Duodenal mucosa (tissue), 2 donors: ENCODE data around the gene RSPH1.

Experiments used
- H3K27ac ChIP-seq: one replicate; pipeline ENCODE4 v1.7.0; 2013; ENCODE audit warnings: low read depth, low read length
- H3K27me3 ChIP-seq, 2 donors: one replicate each; pipeline ENCODE4 v1.7.0; 2013; ENCODE audit warnings: low read length in 2 of 2, control low read depth in 1 of 2; ENCODE audit not compliant: insufficient read depth in 2 of 2, control insufficient read depth in 1 of 2
- H3K36me3 ChIP-seq, 2 donors: one replicate each; pipeline ENCODE4 v1.7.0; 2013; ENCODE audit warnings: low read length in 2 of 2, control low read depth in 1 of 2; ENCODE audit not compliant: insufficient read depth in 2 of 2, control insufficient read depth in 1 of 2
- H3K4me1 ChIP-seq, 2 donors: one replicate each; pipeline ENCODE4 v1.7.0; 2013; ENCODE audit warnings: low read length in 2 of 2, control low read depth in 1 of 2; ENCODE audit not compliant: insufficient read depth in 2 of 2, control insufficient read depth in 1 of 2
- H3K4me3 ChIP-seq, 2 donors: one replicate each; pipeline ENCODE4 v1.7.0; 2013; ENCODE audit warnings: low read length in 2 of 2, low read depth in 1 of 2
- H3K9ac ChIP-seq, 2 donors: one replicate each; pipeline ENCODE4 v1.7.0; 2013; ENCODE audit warnings: low read length in 2 of 2, low read depth in 1 of 2
- H3K9me3 ChIP-seq, 2 donors: one replicate each; pipeline ENCODE4 v1.7.0; 2013; ENCODE audit warnings: low read length in 2 of 2, control low read depth in 1 of 2; ENCODE audit not compliant: control insufficient read depth in 1 of 2

RSPH1 gene

GRCh38 chr21:42523941-42524340 is 27.9 kb upstream of the RSPH1 start:
- H3K4me1 ChIP-seq: peaks cover 66 to 77% of the 10 kb centered on the region in 2 donors
- H3K36me3 ChIP-seq: peaks cover 36 to 43% of the 10 kb centered on the region in 2 donors
- H3K9me3 ChIP-seq: no peaks in the 10 kb centered on the region
- peak overlapping the region; percentile 20 for H3K27ac ChIP-seq
- peak overlapping the region; percentile 12 to 28 for H3K9ac ChIP-seq
- H3K4me3 ChIP-seq: peak overlapping the region; percentile 37 to 41
- H3K27me3 ChIP-seq: no peaks in the 10 kb centered on the region

DNA sequence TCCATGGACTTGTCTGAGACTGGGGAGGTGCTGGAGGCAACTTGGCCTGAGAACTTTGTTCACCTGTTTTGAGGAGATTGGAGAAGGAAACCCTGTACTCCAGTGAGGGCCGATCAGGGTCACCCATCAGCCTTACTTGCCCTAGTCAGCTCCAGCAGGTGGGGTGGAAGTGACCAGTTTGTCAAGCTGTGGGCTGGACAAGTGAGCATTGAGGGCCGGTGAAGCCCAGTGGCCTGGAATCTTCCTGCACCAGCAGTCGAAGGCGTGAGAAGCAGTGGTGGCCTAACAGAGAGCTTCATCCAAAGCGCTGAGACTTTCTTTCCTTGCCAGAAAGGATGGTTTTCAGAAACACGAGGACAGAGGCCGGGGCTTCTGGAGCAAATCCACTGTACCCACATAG is 27.2 kb upstream of the RSPH1 start:
- Histone ChIP-seq H3K9me3 (no peaks in the 10 kb centered on the region), H3K9ac (no peak overlapping the region), H3K36me3 (peaks cover 43 to 50% of the 10 kb centered on the region in 2 donors), H3K27me3 (no peaks in the 10 kb centered on the region), H3K4me3 (no peak overlapping the region), H3K27ac (no peak overlapping the region), H3K4me1 (peaks cover 64 to 82% of the 10 kb centered on the region in 2 donors)

DNA sequence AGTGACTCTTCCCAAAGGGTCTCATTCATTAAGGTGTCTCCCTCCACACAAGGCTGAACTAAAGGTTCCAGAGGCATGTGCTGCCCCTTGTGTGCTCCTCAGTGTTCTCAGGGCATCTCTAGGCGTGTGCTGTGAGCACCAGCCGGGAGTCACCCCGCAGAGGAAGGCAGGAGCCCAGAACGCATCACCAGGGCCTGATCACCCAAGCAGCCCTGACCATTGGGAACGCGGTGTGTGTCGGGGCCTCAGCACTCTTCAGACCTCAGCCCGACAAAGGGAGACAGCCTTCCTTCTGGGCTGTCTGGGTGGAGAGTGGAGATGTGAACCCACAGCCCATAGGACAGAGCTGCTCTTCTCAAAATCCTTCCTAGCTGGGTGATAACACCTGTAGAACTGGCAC is 26.7 kb upstream of the RSPH1 start:
- no peaks in the 10 kb centered on the region for H3K9me3 ChIP-seq
- no peak overlapping the region for H3K27ac ChIP-seq
- peaks cover 64 to 82% of the 10 kb centered on the region in 2 donors for H3K4me1 ChIP-seq
- H3K9ac ChIP-seq: no peak overlapping the region
- H3K4me3 ChIP-seq: no peak overlapping the region
- no peaks in the 10 kb centered on the region for H3K27me3 ChIP-seq
- peaks cover 46 to 53% of the 10 kb centered on the region in 2 donors for H3K36me3 ChIP-seq

DNA sequence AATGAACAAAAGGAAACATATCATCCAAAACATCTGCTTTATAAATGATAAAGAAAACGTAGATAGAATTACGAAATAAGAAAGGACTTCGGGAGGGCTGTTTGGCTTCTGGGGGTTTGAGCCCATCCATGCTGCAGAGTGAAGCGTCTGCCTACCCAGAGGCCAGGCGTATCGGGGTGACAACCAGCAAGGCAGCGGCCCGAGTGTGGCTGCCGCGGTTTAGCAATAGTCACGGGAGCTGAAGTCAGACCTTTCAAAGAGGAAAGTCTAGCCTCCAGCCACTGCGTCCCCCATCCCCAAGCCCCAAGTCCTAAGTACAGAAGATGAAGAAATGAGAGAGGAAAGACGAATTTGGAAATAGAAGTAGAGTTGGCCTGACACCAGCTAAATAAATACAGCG is 26.2 kb upstream of the RSPH1 start:
- Histone ChIP-seq H3K4me3 (no peak overlapping the region), H3K9me3 (no peaks in the 10 kb centered on the region), H3K9ac (no peak overlapping the region), H3K36me3 (peaks cover 51 to 55% of the 10 kb centered on the region in 2 donors), H3K27me3 (no peaks in the 10 kb centered on the region), H3K27ac (no peak overlapping the region), H3K4me1 (peaks cover 64 to 82% of the 10 kb centered on the region in 2 donors)

DNA sequence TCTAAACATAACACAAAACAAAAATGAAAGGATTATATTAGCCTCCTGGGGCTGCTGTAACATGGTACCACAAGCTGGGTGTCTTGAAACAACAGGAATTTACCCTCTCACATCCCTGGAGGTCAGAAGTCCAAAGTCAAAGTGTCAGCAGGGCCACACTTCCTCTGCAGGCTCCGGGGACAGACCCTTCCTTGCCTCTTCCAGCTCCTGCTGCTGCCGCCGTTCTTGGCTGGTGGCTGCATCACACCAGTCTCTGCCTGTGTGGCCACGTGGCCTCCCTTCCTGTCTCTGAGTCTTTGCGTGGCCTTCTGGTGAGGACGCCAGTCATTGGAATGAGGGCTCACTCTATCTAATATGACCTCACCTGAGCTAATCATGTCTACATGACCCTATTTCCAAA is 25.8 kb upstream of the RSPH1 start:
- H3K36me3 ChIP-seq: peaks cover 51 to 55% of the 10 kb centered on the region in 2 donors
- no peaks in the 10 kb centered on the region for H3K27me3 ChIP-seq
- H3K9me3 ChIP-seq: no peaks in the 10 kb centered on the region
- no peak overlapping the region for H3K27ac ChIP-seq
- peaks cover 64 to 82% of the 10 kb centered on the region in 2 donors for H3K4me1 ChIP-seq
- no peak overlapping the region for H3K9ac ChIP-seq
- H3K4me3 ChIP-seq: no peak overlapping the region

GRCh38 chr21:42521384-42521783 is 25.4 kb upstream of the RSPH1 start:
- Histone ChIP-seq H3K27me3 (no peaks in the 10 kb centered on the region), H3K9ac (no peak overlapping the region), H3K4me3 (no peak overlapping the region), H3K4me1 (peaks cover 63 to 80% of the 10 kb centered on the region in 2 donors), H3K27ac (no peak overlapping the region), H3K36me3 (peaks cover 51 to 55% of the 10 kb centered on the region in 2 donors), H3K9me3 (no peaks in the 10 kb centered on the region)

- Histone ChIP-seq H3K4me1 (peaks cover 60 to 73% of the 10 kb centered on the region in 2 donors), H3K9ac (no peak overlapping the region), H3K36me3 (peaks cover 50 to 55% of the 10 kb centered on the region in 2 donors), H3K4me3 (no peak overlapping the region), H3K27ac (no peak overlapping the region), H3K9me3 (no peaks in the 10 kb centered on the region), H3K27me3 (no peaks in the 10 kb centered on the region)
Measured at GRCh38 chr21:42520628-42521253, 24.7 kb upstream of the RSPH1 start.

GRCh38 chr21:42518626-42519025 is 22.6 kb upstream of the RSPH1 start:
- H3K4me1 ChIP-seq: peaks cover 49 to 52% of the 10 kb centered on the region in 2 donors
- H3K27me3 ChIP-seq: no peaks in the 10 kb centered on the region
- H3K9ac ChIP-seq: no peak overlapping the region
- no peaks in the 10 kb centered on the region for H3K9me3 ChIP-seq
- peaks cover 48 to 54% of the 10 kb centered on the region in 2 donors for H3K36me3 ChIP-seq
- no peak overlapping the region for H3K4me3 ChIP-seq
- H3K27ac ChIP-seq: no peak overlapping the region

DNA sequence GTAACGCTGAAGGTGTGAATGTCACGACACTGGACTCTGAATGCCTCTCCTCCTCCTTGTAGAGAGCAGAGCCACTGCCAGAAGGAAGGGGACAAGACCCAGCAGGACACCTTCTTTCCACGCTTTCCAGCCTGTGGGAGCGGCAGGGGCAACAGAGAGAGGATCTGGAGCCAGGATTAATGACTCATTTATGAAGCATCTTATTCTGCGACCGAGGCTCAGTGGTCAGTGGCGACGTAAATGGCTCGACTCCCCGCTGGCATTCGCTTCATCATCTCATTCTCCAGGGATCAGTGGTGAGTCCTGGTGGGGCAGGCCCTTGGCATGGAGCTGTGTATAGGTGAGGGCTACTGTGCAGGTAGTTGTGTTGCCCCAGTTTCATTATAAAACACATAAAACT is 22.2 kb upstream of the RSPH1 start:
- Histone ChIP-seq H3K27me3 (no peaks in the 10 kb centered on the region), H3K9ac (no peak overlapping the region), H3K9me3 (no peaks in the 10 kb centered on the region), H3K4me3 (peak overlapping the region in 1 of 2 donors; percentile 31), H3K36me3 (peaks cover 44 to 50% of the 10 kb centered on the region in 2 donors), H3K27ac (no peak overlapping the region), H3K4me1 (peaks cover 46 to 48% of the 10 kb centered on the region in 2 donors)

DNA sequence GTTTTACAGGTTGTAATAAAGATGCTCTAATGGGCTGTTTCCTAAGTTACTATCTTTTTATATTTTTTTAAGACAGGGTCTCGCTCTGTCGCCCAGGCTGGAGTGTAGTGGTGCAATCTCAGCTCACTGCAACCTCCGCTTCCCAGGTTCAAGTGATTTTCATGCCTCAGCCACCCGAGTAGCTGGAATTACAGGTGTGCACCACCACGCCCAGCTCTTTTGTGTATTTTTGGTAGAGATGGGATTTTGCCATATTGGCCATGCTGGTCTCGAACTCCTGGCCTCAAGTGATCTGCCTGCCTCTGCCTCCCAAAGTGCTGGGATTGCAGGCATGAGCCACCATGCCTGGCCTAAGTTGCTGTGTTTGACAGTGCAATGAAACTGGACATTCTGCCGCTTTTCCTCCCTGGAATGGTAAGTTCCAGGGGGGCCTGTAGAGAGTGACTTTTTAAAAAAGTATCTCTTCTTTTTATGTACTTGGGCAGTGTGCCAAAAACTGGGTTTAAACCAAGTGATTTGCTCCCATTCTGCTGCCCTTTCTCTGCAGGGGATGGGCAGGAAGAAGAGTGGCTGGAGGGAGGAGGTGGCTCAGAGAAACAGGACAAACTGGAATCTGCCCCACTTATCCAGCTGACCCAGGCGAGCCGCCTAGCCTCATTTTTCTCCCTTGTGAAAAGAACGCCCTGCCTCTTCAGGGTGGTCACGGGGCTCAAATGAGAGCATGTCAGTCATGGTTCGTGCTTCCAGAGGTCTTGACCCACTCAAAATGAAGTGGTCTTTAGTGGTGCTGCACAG is 19.9 kb upstream of the RSPH1 start:
- no peaks in the 10 kb centered on the region for H3K27me3 ChIP-seq
- no peak overlapping the region for H3K27ac ChIP-seq
- H3K4me3 ChIP-seq: peak overlapping the region; percentile 84 to 86
- H3K9me3 ChIP-seq: no peaks in the 10 kb centered on the region
- H3K4me1 ChIP-seq: peaks cover 40 to 43% of the 10 kb centered on the region in 2 donors
- H3K36me3 ChIP-seq: peaks cover 23 to 29% of the 10 kb centered on the region in 2 donors
- peak overlapping the region in 1 of 2 donors; percentile 87 for H3K9ac ChIP-seq
